ENCODE results near the gene TNFRSF6B. TPM values are rescaled to one million over a fixed set of nuclear protein-coding genes. Genes with fewer than 3 reads are reported as not detected.
"Not testable (repeated sequence)": the region's sequence is repeated elsewhere in the genome, so short reads cannot be mapped to it uniquely, and the experiment has no call there.

Gene TNFRSF6B
- 1 to 10 TPM in 1 of 2 experiments, not detected in 1; 1.0 TPM for total RNA-seq

- Mint-ChIP-seq H3K27me3 (no peaks in the 10 kb centered on the region), H3K36me3 (ENCODE audit: low read depth) (peaks cover 11% of the 10 kb centered on the region), H3K4me1 (peaks cover 5% of the 10 kb centered on the region), H3K9me3 (no peaks in the 10 kb centered on the region), H3K27ac (peak within 1 kb of the TSS; percentile 25), H3K4me3 (no peak within 1 kb of the TSS)
- CTCF ChIA-PET: interaction anchor here (1.1 to 2.7 kb wide), 5 partner anchors 10 to 159 kb away, joined by 3 to 15 read pairs (median 4); partner anchors contain the start of genes ARFRP1 and ZGPAT
- POLR2A ChIA-PET: no interaction called here
- DNase-seq: no peak
Measured at GRCh38 chr20:63696628-63697356, at the start of gene TNFRSF6B. TNFRSF6B (plus strand) TSS chr20:63696652; CDS start chr20:63696768, 116 bp downstream.

- H3K36me3 Mint-ChIP-seq (ENCODE audit: low read depth): no peaks in the 10 kb centered on the region
- no peaks in the 10 kb centered on the region for H3K9me3 Mint-ChIP-seq
- peaks cover 5% of the 10 kb centered on the region for H3K27me3 Mint-ChIP-seq
- no peak overlapping the region for H3K27ac Mint-ChIP-seq
- H3K4me3 Mint-ChIP-seq: no peak overlapping the region
- peaks cover 7% of the 10 kb centered on the region for H3K4me1 Mint-ChIP-seq
- DNase-seq: no peak
- CTCF ChIA-PET: no interaction called here
- POLR2A ChIA-PET: no interaction called here
Measured at GRCh38 chr20:63648190-63648589, 48.3 kb upstream of the TNFRSF6B start.

GRCh38 chr20:63648895-63649589 lies 47.4 kb upstream of the TNFRSF6B start:
- POLR2A ChIA-PET: no interaction called here
- no peak overlapping the region for H3K27ac Mint-ChIP-seq
- peaks cover 5% of the 10 kb centered on the region for H3K27me3 Mint-ChIP-seq
- CTCF ChIA-PET: interaction anchor here (0.6 to 0.9 kb wide), 2 partner anchors 15 to 857 kb away, joined by 3 read pairs; no protein-coding TSS in a partner anchor
- H3K4me3 Mint-ChIP-seq: no peak overlapping the region
- DNase-seq: no peak
- no peaks in the 10 kb centered on the region for H3K36me3 Mint-ChIP-seq (ENCODE audit: low read depth)
- no peaks in the 10 kb centered on the region for H3K9me3 Mint-ChIP-seq
- H3K4me1 Mint-ChIP-seq: peaks cover 9% of the 10 kb centered on the region

- H3K27ac Mint-ChIP-seq; DNase-seq; H3K9me3 Mint-ChIP-seq; H3K36me3 Mint-ChIP-seq (ENCODE audit: low read depth); H3K27me3 Mint-ChIP-seq; POLR2A ChIA-PET; H3K4me3 Mint-ChIP-seq: not testable (repeated sequence)
- CTCF ChIA-PET: interaction anchor here (0.6 kb wide), 1 partner anchor 116 kb away, joined by 3 read pairs; no protein-coding TSS in a partner anchor
- H3K4me1 Mint-ChIP-seq: peaks cover 18% of the 10 kb centered on the region
Measured at GRCh38 chr20:63650486-63650885, 46.0 kb upstream of the TNFRSF6B start.

- no peaks in the 10 kb centered on the region for H3K9me3 Mint-ChIP-seq
- no peaks in the 10 kb centered on the region for H3K36me3 Mint-ChIP-seq (ENCODE audit: low read depth)
- DNase-seq: no peak
- peak overlapping the region; percentile 81 for H3K4me3 Mint-ChIP-seq
- POLR2A ChIA-PET: no interaction called here
- peaks cover 5% of the 10 kb centered on the region for H3K27me3 Mint-ChIP-seq
- CTCF ChIA-PET: interaction anchor here (4.2 kb wide), 1 partner anchor 10 kb away, joined by 16 read pairs; no protein-coding TSS in a partner anchor
- H3K27ac Mint-ChIP-seq: peak overlapping the region; percentile 68
- peaks cover 18% of the 10 kb centered on the region for H3K4me1 Mint-ChIP-seq
Measured at GRCh38 chr20:63651942-63652191, 44.6 kb upstream of the TNFRSF6B start.

- ChIA-PET CTCF (interaction anchor here (4.2 kb wide), 1 partner anchor 11 kb away, joined by 16 read pairs; no protein-coding TSS in a partner anchor), POLR2A (no interaction called here)
- peaks cover 5% of the 10 kb centered on the region for H3K27me3 Mint-ChIP-seq
- H3K9me3 Mint-ChIP-seq: no peaks in the 10 kb centered on the region
- peak overlapping the region; percentile 81 for H3K4me3 Mint-ChIP-seq
- no peak overlapping the region for H3K27ac Mint-ChIP-seq
- peaks cover 20% of the 10 kb centered on the region for H3K4me1 Mint-ChIP-seq
- no peaks in the 10 kb centered on the region for H3K36me3 Mint-ChIP-seq (ENCODE audit: low read depth)
- DNase-seq: no peak
Measured at GRCh38 chr20:63652192-63652980, 44.1 kb upstream of the TNFRSF6B start.

GRCh38 chr20:63653041-63653973 lies 43.1 kb upstream of the TNFRSF6B start, which contains the start of gene STMN3:
STMN3 (minus strand) TSS chr20:63653424; CDS start chr20:63653345, 79 bp downstream.
- CTCF ChIA-PET: interaction anchor here (0.6 to 4.2 kb wide), 2 partner anchors 11 to 156 kb away, joined by 3 to 16 read pairs; no protein-coding TSS in a partner anchor
- POLR2A ChIA-PET: no interaction called here
- Mint-ChIP-seq H3K4me1 (peaks cover 25% of the 10 kb centered on the region), H3K27ac (peak within 1 kb of the TSS; percentile 70), H3K9me3 (no peaks in the 10 kb centered on the region), H3K27me3 (peaks cover 5% of the 10 kb centered on the region), H3K4me3 (peak within 1 kb of the TSS; percentile 71), H3K36me3 (ENCODE audit: low read depth) (no peaks in the 10 kb centered on the region)
- peak; percentile 82 for DNase-seq

GRCh38 chr20:63653974-63654668 lies 42.3 kb upstream of the TNFRSF6B start:
- peaks cover 5% of the 10 kb centered on the region for H3K27me3 Mint-ChIP-seq
- peaks cover 32% of the 10 kb centered on the region for H3K4me1 Mint-ChIP-seq
- CTCF ChIA-PET: interaction anchor here (0.6 to 4.2 kb wide), 2 partner anchors 12 to 155 kb away, joined by 3 to 16 read pairs; no protein-coding TSS in a partner anchor
- no peak for DNase-seq
- H3K4me3 Mint-ChIP-seq: peak overlapping the region; percentile 71
- H3K9me3 Mint-ChIP-seq: no peaks in the 10 kb centered on the region
- POLR2A ChIA-PET: no interaction called here
- peak overlapping the region; percentile 70 for H3K27ac Mint-ChIP-seq
- no peaks in the 10 kb centered on the region for H3K36me3 Mint-ChIP-seq (ENCODE audit: low read depth)

- CTCF ChIA-PET: interaction anchor here (4.2 kb wide), 1 partner anchor 13 kb away, joined by 16 read pairs; no protein-coding TSS in a partner anchor
- H3K4me3 Mint-ChIP-seq: no peak overlapping the region
- peaks cover 44% of the 10 kb centered on the region for H3K4me1 Mint-ChIP-seq
- H3K27me3 Mint-ChIP-seq: peaks cover 5% of the 10 kb centered on the region
- H3K36me3 Mint-ChIP-seq (ENCODE audit: low read depth): peaks cover 3% of the 10 kb centered on the region
- DNase-seq: no peak
- POLR2A ChIA-PET: no interaction called here
- H3K9me3 Mint-ChIP-seq: no peaks in the 10 kb centered on the region
- H3K27ac Mint-ChIP-seq: no peak overlapping the region
Measured at GRCh38 chr20:63655249-63655648, 41.2 kb upstream of the TNFRSF6B start.

- ChIA-PET POLR2A (no interaction called here), CTCF (interaction anchor here (0.6 kb wide), 1 partner anchor 254 kb away, joined by 4 read pairs; no protein-coding TSS in a partner anchor)
- peak overlapping the region; percentile 92 for H3K4me3 Mint-ChIP-seq
- peaks cover 44% of the 10 kb centered on the region for H3K4me1 Mint-ChIP-seq
- H3K36me3 Mint-ChIP-seq (ENCODE audit: low read depth): peaks cover 3% of the 10 kb centered on the region
- peaks cover 3% of the 10 kb centered on the region for H3K27me3 Mint-ChIP-seq
- peak overlapping the region; percentile 31 for H3K27ac Mint-ChIP-seq
- no peak for DNase-seq
- no peaks in the 10 kb centered on the region for H3K9me3 Mint-ChIP-seq
Measured at GRCh38 chr20:63656451-63656850, 40.0 kb upstream of the TNFRSF6B start.

GRCh38 chr20:63657260-63657936 lies 39.1 kb upstream of the TNFRSF6B start:
- Mint-ChIP-seq H3K9me3 (no peaks in the 10 kb centered on the region), H3K27me3 (no peaks in the 10 kb centered on the region), H3K27ac (peak overlapping the region; percentile 94), H3K36me3 (ENCODE audit: low read depth) (peaks cover 5% of the 10 kb centered on the region), H3K4me3 (peak overlapping the region; percentile 92), H3K4me1 (peaks cover 41% of the 10 kb centered on the region)
- CTCF ChIA-PET: interaction anchor here (1.2 to 1.6 kb wide), 5 partner anchors 15 to 463 kb away, joined by 3 to 9 read pairs (median 4); partner anchors contain the start of gene PTK6
- POLR2A ChIA-PET: no interaction called here
- DNase-seq: no peak

All from activated CD4-positive, alpha-beta T cell treated with anti-CD3 and anti-CD28 coated beads, Interleukin-2, amount 10 ng/mL, durations not matched to agents 7 days and 5 days (primary cell).